Transverse colon (tissue), 4 donors: Measurements from ENCODE around the gene MLH3. TPM values are rescaled to one million over a fixed set of nuclear protein-coding genes. Genes with fewer than 3 reads are reported as not detected.

Experiments
- DNase-seq: peaks from one replicate; pipeline ENCODE4 v3.0.0-alpha.2; 2019
- H3K27ac ChIP-seq, 4 donors: fragments of 200-600 bp; sonication (generic); 2 replicates each; pipeline ENCODE4 v1.5.1; 2016 to 2018; ENCODE audit warnings: inconsistent platforms in 4 of 4
- H3K27me3 ChIP-seq: fragments of 200-600 bp; sonication (generic); 2 replicates; pipeline ENCODE4 v1.5.1; 2017; ENCODE audit warnings: inconsistent platforms
- H3K36me3 ChIP-seq, 4 donors: fragments of 200-600 bp; sonication (generic); 2 replicates each; pipeline ENCODE4 v1.5.1; 2017 to 2019; ENCODE audit warnings: inconsistent platforms in 4 of 4
- H3K4me1 ChIP-seq, 4 donors: fragments of 200-600 bp; sonication (generic); 2 replicates each; pipeline ENCODE4 v1.5.1; 2017 to 2020; ENCODE audit warnings: inconsistent platforms in 4 of 4
- H3K4me3 ChIP-seq, 4 donors: fragments of 200-600 bp; sonication (generic); 1 replicate in 1 of 4; 2 replicates in 3 of 4; pipeline versions ENCODE4 v1.5.1 to v1.6.1; 2017 to 2019; ENCODE audit warnings: inconsistent platforms in 4 of 4
- H3K9me3 ChIP-seq, 2 donors: fragments of 200-600 bp; sonication (generic); 2 replicates each; pipeline ENCODE4 v1.5.1; 2017 to 2019; ENCODE audit warnings: inconsistent platforms in 2 of 2
- CTCF ChIP-seq, 5 experiments: fragments of 200-600 bp in 3 of 5; fragments of 450-650 bp in 2 of 5; sonication (generic) in 3 of 5; IDR thresholded peaks; 1 replicate in 2 of 5; 2 replicates in 3 of 5; pipeline ENCODE4 v1.5.1; 2016 to 2017; ENCODE audit warnings: antibody characterized with exemption in 5 of 5, inconsistent platforms in 3 of 5, mild to moderate bottlenecking in 2 of 5, moderate library complexity in 1 of 5
- EP300 ChIP-seq: sonication (generic); formaldehyde crosslinking; IDR thresholded peaks from one replicate; pipeline ENCODE4 v1.6.1; 2017; ENCODE audit warnings: antibody characterized with exemption, low read depth
- POLR2A ChIP-seq: fragments of 450-650 bp; IDR thresholded peaks from one replicate; pipeline ENCODE4 v1.6.1; 2016; ENCODE audit warnings: antibody characterized with exemption, mild to moderate bottlenecking, moderate library complexity
- POLR2AphosphoS5 ChIP-seq, 3 donors: sonication (generic); formaldehyde crosslinking; IDR thresholded peaks; one replicate each; pipeline ENCODE4 v1.6.1; 2016; ENCODE audit warnings: antibody characterized with exemption in 3 of 3
- WGBS, 2 donors: methylation state at CpG; one replicate each; pipeline ENCODE4 v1.1.5; 2018; ENCODE audit warnings: low coverage in 1 of 2; 5-methylcytosine and 5-hydroxymethylcytosine counted together
- in situ Hi-C, 4 donors: fragments of 200-750 bp; cut with MboI; loops; one replicate each; pipeline versions ENCODE4 v1.15.0 to v1.15.1; 2017; ENCODE audit warnings: low sequenced_read_pairs in 3 of 4, low pct_ligation_motif_present in 1 of 4, low pct_unique_long_range_greater_than_20kb in 1 of 4
- intact Hi-C: fragments of 100-400 bp; cut with DNase I; formaldehyde crosslinking; loops from one replicate; pipeline ENCODE4 v1.15.1; 2023; ENCODE audit warnings: low total_unique reads
- total RNA-seq, 4 donors: library from RNA; depleted of rRNA; stranded (reverse); fragments of >200 nt; gene quantifications; one replicate each; pipeline ENCODE4 v1.1.0, GENCODE V29; 2016

The MLH3 gene
- total RNA-seq, 4 donors from 2014 or later, result 24.5 to 58.3 (median 42.5) TPM

GRCh38 chr14:75070383-75070782, 19.1 kb upstream of the MLH3 start:
- DNase-seq, result peak; percentile 47
- in situ Hi-C loops, result loop anchor here in 1 of 4 donors (10.0 kb wide), 1 partner anchor 126 kb away; no protein-coding TSS in a partner anchor
- WGBS, 2 donors, result 79% methylated on average over 9 of the region's 9 CpGs; no CpG with 5 or more reads in 1 of the 2 donors
- H3K27ac ChIP-seq, result peak overlapping the region; percentile 90 to 95 (median 94)
- H3K36me3 ChIP-seq, result no peaks in the 10 kb centered on the region
- H3K27me3 ChIP-seq, result no peaks in the 10 kb centered on the region
- H3K9me3 ChIP-seq, result no peaks in the 10 kb centered on the region
- no peak for TF ChIP-seq CTCF (IDR thresholded peaks at IDR 0.05)
- TF ChIP-seq POLR2AphosphoS5 (IDR thresholded peaks at IDR 0.05), result peak in 1 of 3 donors; percentile 41
- no peak for TF ChIP-seq EP300
- TF ChIP-seq POLR2A, result no peak
- peak overlapping the region in 1 of 4 donors; percentile 66 for H3K4me3 ChIP-seq
- intact Hi-C loops, result no loop called here
- H3K4me1 ChIP-seq, result peaks cover 6 to 34% (median 21%) of the 10 kb centered on the region in 4 donors

GRCh38 chr14:75069811-75070145, 18.5 kb upstream of the MLH3 start:
- in situ Hi-C loops, result loop anchor here in 1 of 4 donors (10.0 kb wide), 1 partner anchor 125 kb away; no protein-coding TSS in a partner anchor
- DNase-seq, result no peak
- Histone ChIP-seq H3K9me3 (no peaks in the 10 kb centered on the region), H3K27ac (peak overlapping the region; percentile 90 to 95 (median 94)), H3K27me3 (no peaks in the 10 kb centered on the region), H3K36me3 (no peaks in the 10 kb centered on the region), H3K4me3 (peak overlapping the region in 3 of 4 donors; percentile 39 to 66 (median 40)), H3K4me1 (peaks cover 6 to 34% (median 21%) of the 10 kb centered on the region in 4 donors)
- WGBS, 2 donors, result 33% methylated on average over 11 of the region's 12 CpGs; no CpG with 5 or more reads in 1 of the 2 donors
- intact Hi-C loops, result no loop called here
- TF ChIP-seq POLR2A (no peak), CTCF (IDR thresholded peaks at IDR 0.05) (no peak)

GRCh38 chr14:75069121-75069810, 18.0 kb upstream of the MLH3 start, which contains the start of gene ZC2HC1C:
ZC2HC1C (plus strand) TSS chr14:75069641; CDS start chr14:75070574, 933 bp downstream.
- intact Hi-C loops, result no loop called here
- DNase-seq, result peak; percentile 97
- 0 to 1% methylated on average over 8 to 36 of the region's 58 CpGs for WGBS, 2 donors

More at GRCh38 chr14:75069121-75069810, 18.0 kb upstream of the MLH3 start, which contains the start of gene ZC2HC1C:
- Histone ChIP-seq H3K27me3 (no peaks in the 10 kb centered on the region), H3K36me3 (no peaks in the 10 kb centered on the region), H3K4me3 (peak within 1 kb of the TSS; percentile 27 to 66 (median 40)), H3K27ac (peak within 1 kb of the TSS; percentile 90 to 95 (median 94)), H3K4me1 (peaks cover 7 to 37% (median 22%) of the 10 kb centered on the region in 4 donors), H3K9me3 (no peaks in the 10 kb centered on the region)
- in situ Hi-C loops, result no loop called here
- TF ChIP-seq CTCF (IDR thresholded peaks at IDR 0.05), result no peak
- peak; percentile 69 for TF ChIP-seq POLR2A
- peak; percentile 51 to 71 (median 68) for TF ChIP-seq POLR2AphosphoS5 (IDR thresholded peaks at IDR 0.05)
- TF ChIP-seq EP300, result peak; percentile 29
